Lower leg skin (tissue), 3 donors: ENCODE data around the gene DUSP22.

Experiments used
- CTCF ChIP-seq, 3 donors: fragments of 450-650 bp; IDR thresholded peaks; one replicate each; pipeline ENCODE4 v1.5.1; 2016; ENCODE audit warnings: antibody characterized with exemption in 3 of 3, mild to moderate bottlenecking in 3 of 3, moderate library complexity in 2 of 3
- POLR2A ChIP-seq, 2 donors: fragments of 450-650 bp; IDR thresholded peaks; one replicate each; pipeline ENCODE4 v1.6.1; 2016 to 2017; ENCODE audit warnings: antibody characterized with exemption in 2 of 2, mild to moderate bottlenecking in 1 of 2, moderate library complexity in 1 of 2

DNA sequence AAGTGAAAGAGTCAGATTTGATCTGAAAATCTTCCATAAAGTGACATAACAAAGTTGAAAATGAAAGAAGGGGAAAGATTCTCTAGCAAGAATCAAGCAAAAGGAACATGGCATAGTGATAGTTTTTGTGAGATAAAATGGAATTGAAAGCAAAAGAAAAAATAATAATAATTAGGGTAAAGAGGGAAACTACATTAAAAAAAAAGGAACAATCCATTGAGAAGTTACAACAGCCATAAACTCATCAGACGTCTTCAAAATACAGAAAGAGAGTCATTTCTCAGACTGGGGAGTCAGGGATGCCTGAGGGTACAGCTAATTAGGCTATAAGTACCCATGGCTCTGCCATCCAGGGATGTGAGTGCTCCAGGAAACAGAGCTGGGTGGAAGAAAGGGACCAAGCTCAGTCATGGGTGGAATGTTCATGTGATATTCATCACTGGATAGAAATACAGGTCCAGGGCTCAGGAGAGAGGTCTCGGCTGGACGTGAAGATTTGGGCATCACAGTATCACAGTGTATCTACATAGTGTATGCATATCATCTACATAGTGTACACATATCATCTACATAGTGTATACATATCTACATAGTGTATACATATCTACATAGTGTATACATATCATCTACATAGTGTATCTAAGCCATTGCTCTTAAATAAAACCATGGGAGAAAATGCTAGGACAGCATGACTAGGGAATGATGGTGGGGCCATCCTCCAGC is 29.4 kb downstream of the DUSP22 start:
- no peak for TF ChIP-seq CTCF (IDR thresholded peaks at IDR 0.05)
- no peak for TF ChIP-seq POLR2A (IDR thresholded peaks at IDR 0.05)
